ENCODE measurements around the gene CYP2A6. TPM values are rescaled to one million over a fixed set of nuclear protein-coding genes. Genes with fewer than 3 reads are reported as not detected.

Gene CYP2A6
- total RNA-seq, 6 experiments from 2014 or later, result not detected

DNA sequence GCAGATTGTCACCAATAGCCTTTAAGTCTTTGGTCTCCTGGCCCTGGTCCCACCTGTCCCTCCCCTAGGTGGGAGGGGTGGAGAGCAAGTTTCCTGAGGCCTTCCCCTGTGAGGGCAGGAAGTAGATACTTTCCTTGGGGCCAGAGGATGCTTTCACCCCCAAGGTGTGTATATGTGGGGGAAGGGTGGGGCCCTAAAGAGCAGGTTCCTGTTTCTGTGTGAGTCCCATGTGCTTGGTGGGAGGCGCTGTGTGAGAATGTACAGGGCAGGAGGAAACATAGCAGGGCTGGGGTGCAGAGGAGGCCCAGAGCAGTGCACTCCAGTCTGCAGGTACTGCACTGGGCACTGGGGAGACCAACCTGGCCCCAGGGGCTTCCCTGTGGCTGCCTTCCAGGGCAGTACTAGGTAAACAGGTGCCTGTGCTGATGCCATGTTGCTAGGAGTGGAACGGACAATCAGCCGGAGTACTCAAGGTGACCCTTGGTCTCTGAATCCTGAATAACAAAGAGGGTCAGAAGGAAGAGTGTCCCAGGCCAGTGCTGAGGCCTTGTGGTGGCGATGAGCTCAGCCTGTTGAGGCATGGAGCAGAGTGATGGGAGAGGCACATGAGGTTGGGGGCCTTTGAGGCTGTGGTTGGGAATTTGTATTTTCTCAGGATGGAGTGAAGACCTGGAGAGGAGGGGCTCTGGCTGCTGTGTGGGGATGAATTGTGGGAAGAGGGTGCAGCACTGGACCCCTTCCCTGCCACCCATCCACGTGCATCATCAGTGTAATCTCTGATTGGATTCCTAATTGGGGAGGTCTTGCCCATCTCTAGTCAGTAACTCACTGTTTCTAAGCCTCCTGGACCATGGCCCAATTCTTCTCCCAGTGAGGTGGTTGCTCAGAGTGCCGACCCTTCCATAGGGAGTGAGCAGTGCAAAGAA is 46.1 kb downstream of the CYP2A6 start:
- Mint-ChIP-seq H3K36me3 (ENCODE audit: low read depth) (peaks cover 21% of the 10 kb centered on the region), H3K27me3 (ENCODE audit: insufficient read depth) (peaks cover 2% of the 10 kb centered on the region), H3K4me1 (ENCODE audit: low read depth) (peaks cover 67% of the 10 kb centered on the region), H3K4me3 (no peak overlapping the region), H3K27ac (peak overlapping the region; percentile 69), H3K9me3 (no peaks in the 10 kb centered on the region)
- TF ChIP-seq CTCF (IDR thresholded peaks at IDR 0.05), result no peak
- no peak for DNase-seq

DNA sequence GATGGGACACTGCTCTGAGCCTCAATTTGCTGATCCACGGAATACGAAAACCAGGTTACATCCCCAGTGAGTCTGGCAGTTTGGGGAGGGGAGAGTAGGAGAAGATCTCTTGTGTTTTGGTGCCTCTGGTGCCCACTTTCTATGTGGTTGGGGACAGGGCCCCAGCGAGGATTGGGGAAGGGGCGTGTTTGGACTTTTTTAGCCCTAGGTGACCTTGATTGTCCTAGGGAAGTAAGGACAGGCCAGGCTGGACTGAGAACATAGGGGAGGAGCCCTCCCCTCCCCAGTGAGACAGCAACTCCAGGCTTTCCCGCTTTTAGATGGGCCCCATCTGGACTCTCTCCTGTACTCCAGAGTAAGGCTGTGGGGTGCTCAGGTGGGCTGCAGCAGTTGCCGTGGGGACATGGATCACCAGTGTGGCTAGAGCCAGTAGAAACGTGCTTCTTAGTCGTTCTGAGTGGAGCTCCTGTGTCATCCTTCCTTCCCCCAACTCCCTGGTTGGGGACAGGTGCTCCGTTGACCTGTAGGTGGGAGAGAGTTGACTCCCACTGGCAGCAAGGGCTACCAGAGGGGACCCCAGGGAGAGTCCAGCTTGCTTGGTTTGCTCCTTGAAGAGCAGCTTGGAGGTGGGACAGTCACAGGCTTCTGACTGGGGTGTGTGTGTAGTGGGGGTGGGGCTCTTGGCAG is 46.9 kb downstream of the CYP2A6 start:
- peaks cover 20% of the 10 kb centered on the region for H3K36me3 Mint-ChIP-seq (ENCODE audit: low read depth)
- DNase-seq, result no peak
- H3K9me3 Mint-ChIP-seq, result no peaks in the 10 kb centered on the region
- TF ChIP-seq CTCF (IDR thresholded peaks at IDR 0.05), result no peak
- peaks cover 72% of the 10 kb centered on the region for H3K4me1 Mint-ChIP-seq (ENCODE audit: low read depth)
- peaks cover 4% of the 10 kb centered on the region for H3K27me3 Mint-ChIP-seq (ENCODE audit: insufficient read depth)
- H3K27ac Mint-ChIP-seq, result peak overlapping the region; percentile 68
- H3K4me3 Mint-ChIP-seq, result no peak overlapping the region

- Mint-ChIP-seq H3K27me3 (ENCODE audit: insufficient read depth) (peaks cover 3% of the 10 kb centered on the region), H3K9me3 (no peaks in the 10 kb centered on the region), H3K4me3 (peak overlapping the region; percentile 74), H3K27ac (peak overlapping the region; percentile 68), H3K4me1 (ENCODE audit: low read depth) (peaks cover 73% of the 10 kb centered on the region), H3K36me3 (ENCODE audit: low read depth) (peaks cover 12% of the 10 kb centered on the region)
- no peak for DNase-seq
- no peak for TF ChIP-seq CTCF (IDR thresholded peaks at IDR 0.05)
These were observed 47.7 kb downstream of the CYP2A6 start for GRCh38 chr19:40802300-40803169.

- Mint-ChIP-seq H3K4me1 (ENCODE audit: low read depth) (peaks cover 71% of the 10 kb centered on the region), H3K27me3 (ENCODE audit: insufficient read depth) (peaks cover 3% of the 10 kb centered on the region; the same call in 1 of the 2 replicates), H3K9me3 (no peaks in the 10 kb centered on the region), H3K4me3 (peak overlapping the region; percentile 74), H3K36me3 (ENCODE audit: low read depth) (peaks cover 11% of the 10 kb centered on the region), H3K27ac (peak overlapping the region; percentile 68)
- no peak for DNase-seq
- TF ChIP-seq CTCF (IDR thresholded peaks at IDR 0.05), result no peak
These were observed 48.6 kb downstream of the CYP2A6 start for GRCh38 chr19:40801426-40802299.

All from HFFc6 (cell line).